SJCRH30 (cell line): ENCODE results near the gene CECR2. TPM values are rescaled to one million over a fixed set of nuclear protein-coding genes. Genes with fewer than 3 reads are reported as not detected.

ENCODE experiments used
- DNase-seq, 2 experiments: peaks; one replicate each; pipeline ENCODE4 v3.0.0-alpha.2; 2015 to 2020
- H3K27ac ChIP-seq: fragments of 250-450 bp; sonication (Bioruptor Pico); 2 replicates; pipeline ENCODE4 v1.5.1; 2020; ENCODE audit warnings: mild to moderate bottlenecking, moderate library complexity
- H3K27me3 ChIP-seq: fragments of 250-450 bp; sonication (Bioruptor Pico); 2 replicates; pipeline ENCODE4 v1.5.1; 2020; ENCODE audit warnings: mild to moderate bottlenecking, moderate library complexity
- H3K36me3 ChIP-seq: fragments of 250-450 bp; sonication (Bioruptor Pico); 2 replicates; pipeline ENCODE4 v1.5.1; 2020; ENCODE audit warnings: mild to moderate bottlenecking, moderate library complexity
- H3K4me1 ChIP-seq: fragments of 250-450 bp; sonication (Bioruptor Pico); 2 replicates; pipeline ENCODE4 v1.5.1; 2020; ENCODE audit warnings: mild to moderate bottlenecking, moderate library complexity
- H3K4me3 ChIP-seq: fragments of 250-450 bp; sonication (Bioruptor Pico); 2 replicates; pipeline ENCODE4 v1.5.1; 2020; ENCODE audit warnings: mild to moderate bottlenecking, moderate library complexity
- H3K9me3 ChIP-seq: fragments of 250-450 bp; sonication (Bioruptor Pico); replicated peaks from 2 replicates; pipeline ENCODE4 v1.5.1; 2020; ENCODE audit warnings: mild to moderate bottlenecking, moderate library complexity
- total RNA-seq: library from RNA; depleted of rRNA; stranded (reverse); fragments of >200 nt; shearing (Covaris generic); gene quantifications from 2 replicates; pipeline ENCODE4 v1.2.3, GENCODE V29; 2014

The CECR2 gene
- total RNA-seq, 1 experiment from 2014 or later = 19.1 TPM

- Histone ChIP-seq H3K4me1 (no peaks in the 10 kb centered on the region), H3K9me3 (no peaks in the 10 kb centered on the region), H3K27ac (no peak overlapping the region), H3K36me3 (peaks cover 3% of the 10 kb centered on the region; the same call in 1 of the 2 replicates), H3K4me3 (no peak overlapping the region), H3K27me3 (no peaks in the 10 kb centered on the region)
- DNase-seq = no peak
Observed at GRCh38 chr22:17479135-17479534, 109.9 kb downstream of the CECR2 start.

GRCh38 chr22:17481424-17481823 lies 112.2 kb downstream of the CECR2 start:
- Histone ChIP-seq H3K4me1 (no peaks in the 10 kb centered on the region), H3K4me3 (no peak overlapping the region), H3K27ac (no peak overlapping the region), H3K27me3 (no peaks in the 10 kb centered on the region), H3K36me3 (peaks cover 3% of the 10 kb centered on the region; the same call in 1 of the 2 replicates), H3K9me3 (no peaks in the 10 kb centered on the region)
- no peak for DNase-seq

DNA sequence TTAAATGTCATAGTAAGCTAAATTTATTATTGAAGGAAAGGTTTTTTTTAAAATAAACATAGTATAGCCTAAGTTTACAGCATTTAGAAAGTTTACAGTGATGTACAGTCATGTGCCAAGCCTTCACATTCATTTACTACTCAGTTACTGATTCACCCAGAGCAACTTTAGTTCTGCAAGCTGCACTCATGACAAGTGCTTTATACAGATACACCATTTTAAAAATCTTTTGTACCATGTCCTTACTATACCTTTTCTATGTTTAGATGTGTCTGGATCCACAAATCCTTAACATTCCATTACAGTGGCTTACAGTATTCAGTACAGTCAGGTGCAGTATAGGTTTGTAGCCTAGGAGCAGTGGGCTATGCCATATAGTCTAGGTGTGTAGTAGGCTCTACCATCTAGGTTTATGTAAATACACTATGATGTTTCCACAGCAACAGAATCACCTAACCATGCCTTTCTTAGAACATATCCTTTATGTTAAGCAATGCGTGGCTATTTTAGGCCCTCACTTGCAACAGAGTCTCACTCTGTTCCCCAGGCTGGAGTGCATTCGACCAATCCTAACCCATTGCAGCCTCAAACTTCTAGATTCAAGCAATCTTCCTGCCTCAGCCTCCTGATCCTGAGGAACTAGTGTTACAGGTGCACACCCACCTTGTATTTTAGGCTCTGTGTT lies 114.6 kb downstream of the CECR2 start:
- Histone ChIP-seq H3K27ac (no peak overlapping the region), H3K36me3 (peaks cover 3% of the 10 kb centered on the region; the same call in 1 of the 2 replicates), H3K27me3 (no peaks in the 10 kb centered on the region), H3K9me3 (no peaks in the 10 kb centered on the region), H3K4me1 (no peaks in the 10 kb centered on the region), H3K4me3 (no peak overlapping the region)
- no peak for DNase-seq

DNA sequence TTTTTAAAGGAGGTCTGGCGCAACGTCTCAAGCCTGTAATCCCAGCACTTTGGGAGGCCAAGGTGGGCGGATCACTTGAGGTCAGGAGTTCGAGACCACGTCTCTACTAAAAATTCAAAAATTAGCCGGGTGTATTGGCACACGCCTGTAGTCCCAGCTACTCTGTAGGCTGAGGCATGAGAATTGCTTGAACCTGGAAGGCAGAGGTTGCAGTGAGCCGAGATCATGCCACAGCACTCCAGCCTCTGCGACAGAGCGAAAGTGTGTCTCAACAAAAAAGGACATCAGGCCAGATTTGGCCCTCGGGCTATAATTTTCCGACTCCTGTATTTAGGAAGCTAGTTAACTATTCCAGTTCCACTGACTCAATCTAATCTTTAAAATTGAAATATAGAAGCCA lies 115.3 kb downstream of the CECR2 start:
- no peak for DNase-seq

DNA sequence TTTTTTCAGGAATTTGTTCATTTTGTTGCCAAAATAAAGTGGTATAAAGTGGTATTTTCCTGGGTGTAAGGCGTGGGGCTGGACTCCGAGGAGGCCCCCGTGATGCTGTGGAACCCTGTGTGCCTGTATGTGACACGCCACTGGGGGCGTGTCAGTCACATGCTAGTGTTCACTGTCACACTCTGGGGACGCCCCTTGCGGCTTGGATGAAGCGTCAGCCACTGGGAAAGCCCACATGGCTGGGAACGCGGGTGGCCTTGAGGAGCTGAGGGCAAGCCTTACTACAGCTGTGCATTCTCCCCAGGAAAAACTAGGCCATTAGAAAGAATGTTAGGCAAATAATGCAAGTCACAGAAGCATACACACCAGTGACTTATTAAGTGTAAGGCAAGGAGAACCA lies 117.1 kb downstream of the CECR2 start:
- H3K27me3 ChIP-seq = no peaks in the 10 kb centered on the region
- no peak overlapping the region for H3K4me3 ChIP-seq
- no peaks in the 10 kb centered on the region for H3K36me3 ChIP-seq
- H3K27ac ChIP-seq = no peak overlapping the region
- no peaks in the 10 kb centered on the region for H3K9me3 ChIP-seq
- no peak for DNase-seq
- H3K4me1 ChIP-seq = no peaks in the 10 kb centered on the region

More for the DNA sequence above, 115.3 kb downstream of the CECR2 start:
- Histone ChIP-seq H3K36me3 (peaks cover 3% of the 10 kb centered on the region; the same call in 1 of the 2 replicates), H3K27ac (no peak overlapping the region), H3K9me3 (no peaks in the 10 kb centered on the region), H3K4me3 (no peak overlapping the region), H3K27me3 (no peaks in the 10 kb centered on the region), H3K4me1 (no peaks in the 10 kb centered on the region)

DNA sequence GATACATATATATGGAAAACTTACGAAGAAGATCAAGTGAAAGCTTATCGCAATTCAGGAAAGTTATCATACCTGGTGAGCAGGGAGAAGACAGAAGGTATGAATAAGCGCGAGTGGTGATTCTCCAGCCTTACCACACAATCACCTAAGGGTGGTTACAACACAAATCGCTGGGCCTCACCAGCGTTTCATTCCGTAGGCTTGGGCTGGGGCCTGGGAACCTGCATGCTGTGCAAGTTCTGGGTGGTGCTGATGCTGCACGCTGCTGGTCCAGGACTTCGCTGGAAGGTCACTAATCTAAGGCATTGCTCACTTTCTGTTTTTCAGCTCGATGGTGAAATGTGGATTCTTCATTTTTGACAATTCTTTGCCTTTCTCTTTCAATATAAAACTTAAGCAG lies 117.5 kb downstream of the CECR2 start:
- Histone ChIP-seq H3K9me3 (no peaks in the 10 kb centered on the region), H3K4me3 (no peak overlapping the region), H3K36me3 (no peaks in the 10 kb centered on the region), H3K4me1 (no peaks in the 10 kb centered on the region), H3K27ac (no peak overlapping the region), H3K27me3 (no peaks in the 10 kb centered on the region)
- DNase-seq = no peak

DNA sequence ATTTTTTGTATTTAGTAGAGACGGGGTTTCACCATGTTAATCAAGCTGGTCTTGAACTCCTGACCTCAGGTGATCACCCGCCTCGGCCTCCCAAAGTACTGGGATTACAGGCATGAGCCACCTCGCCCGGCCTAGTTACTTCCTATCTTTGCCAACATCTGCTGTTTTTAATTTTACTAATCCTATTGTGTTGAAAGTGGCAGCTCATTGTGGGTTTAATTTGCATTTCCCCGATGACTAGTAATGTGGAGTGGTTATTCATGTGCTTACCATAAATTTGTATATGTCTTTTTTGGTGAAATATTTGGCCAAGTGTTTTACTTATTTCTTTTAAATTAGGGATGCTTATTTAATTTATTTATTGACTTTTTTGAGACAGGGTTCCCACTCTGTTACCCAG lies 119.8 kb downstream of the CECR2 start:
- H3K4me3 ChIP-seq = no peak overlapping the region
- DNase-seq = no peak
- no peaks in the 10 kb centered on the region for H3K36me3 ChIP-seq
- H3K4me1 ChIP-seq = no peaks in the 10 kb centered on the region
- H3K9me3 ChIP-seq = no peaks in the 10 kb centered on the region
- no peaks in the 10 kb centered on the region for H3K27me3 ChIP-seq
- H3K27ac ChIP-seq = no peak overlapping the region

- H3K36me3 ChIP-seq = no peaks in the 10 kb centered on the region
- H3K27ac ChIP-seq = no peak overlapping the region
- H3K27me3 ChIP-seq = no peaks in the 10 kb centered on the region
- DNase-seq = no peak
- H3K4me1 ChIP-seq = no peaks in the 10 kb centered on the region
- no peaks in the 10 kb centered on the region for H3K9me3 ChIP-seq
- H3K4me3 ChIP-seq = no peak overlapping the region
Observed at GRCh38 chr22:17491090-17491640, 121.9 kb downstream of the CECR2 start.

DNA sequence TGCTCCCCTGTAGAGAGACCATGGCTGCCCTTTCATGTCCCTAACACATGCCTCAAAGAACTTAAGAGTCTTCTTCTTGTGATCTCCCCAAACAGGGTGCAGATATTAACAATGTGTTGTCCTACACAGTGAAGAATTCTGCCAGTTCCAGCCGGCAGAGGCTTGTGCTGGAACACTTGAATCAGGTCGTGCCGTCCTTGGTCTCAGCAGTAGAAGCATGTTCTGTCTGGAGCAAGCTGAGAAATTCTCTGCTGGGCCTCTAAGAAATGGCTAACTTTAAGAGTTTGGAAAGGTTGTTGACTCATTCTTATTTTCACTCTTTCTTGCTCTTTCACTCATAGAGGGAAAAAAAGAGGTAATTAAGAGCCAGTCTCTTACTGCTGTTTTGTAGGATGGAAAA lies 123.0 kb downstream of the CECR2 start:
- Histone ChIP-seq H3K4me3 (no peak overlapping the region), H3K27me3 (no peaks in the 10 kb centered on the region), H3K4me1 (no peaks in the 10 kb centered on the region), H3K9me3 (no peaks in the 10 kb centered on the region), H3K36me3 (no peaks in the 10 kb centered on the region), H3K27ac (no peak overlapping the region)
- no peak for DNase-seq

- no peak for DNase-seq
- no peaks in the 10 kb centered on the region for H3K27me3 ChIP-seq
- peaks cover 3% of the 10 kb centered on the region; the same call in 1 of the 2 replicates for H3K36me3 ChIP-seq
Observed at GRCh38 chr22:17493419-17493981, 124.2 kb downstream of the CECR2 start.

GRCh38 chr22:17496841-17497240 lies 127.6 kb downstream of the CECR2 start:
- Histone ChIP-seq H3K4me3 (no peak overlapping the region), H3K9me3 (no peaks in the 10 kb centered on the region), H3K27me3 (no peaks in the 10 kb centered on the region), H3K36me3 (peaks cover 4% of the 10 kb centered on the region; the same call in 1 of the 2 replicates), H3K4me1 (no peaks in the 10 kb centered on the region), H3K27ac (no peak overlapping the region)
- DNase-seq = no peak

More at GRCh38 chr22:17493419-17493981, 124.2 kb downstream of the CECR2 start:
- Histone ChIP-seq H3K9me3 (no peaks in the 10 kb centered on the region), H3K4me1 (no peaks in the 10 kb centered on the region), H3K27ac (no peak overlapping the region), H3K4me3 (no peak overlapping the region)

GRCh38 chr22:17501679-17502285 lies 132.5 kb downstream of the CECR2 start:
- Histone ChIP-seq H3K27ac (no peak overlapping the region), H3K9me3 (no peaks in the 10 kb centered on the region), H3K4me1 (no peaks in the 10 kb centered on the region), H3K36me3 (peaks cover 17% of the 10 kb centered on the region), H3K27me3 (no peaks in the 10 kb centered on the region), H3K4me3 (no peak overlapping the region)
- DNase-seq = peak; percentile 36 to 83

- peaks cover 32% of the 10 kb centered on the region for H3K36me3 ChIP-seq
- no peak for DNase-seq
- H3K4me1 ChIP-seq = no peaks in the 10 kb centered on the region
- no peaks in the 10 kb centered on the region for H3K9me3 ChIP-seq
- no peak overlapping the region for H3K4me3 ChIP-seq
- no peaks in the 10 kb centered on the region for H3K27me3 ChIP-seq
- no peak overlapping the region for H3K27ac ChIP-seq
Observed at GRCh38 chr22:17508110-17508509, 138.8 kb downstream of the CECR2 start.

GRCh38 chr22:17512960-17513359 lies 143.7 kb downstream of the CECR2 start:
- no peaks in the 10 kb centered on the region for H3K27me3 ChIP-seq
- H3K36me3 ChIP-seq = peaks cover 16% of the 10 kb centered on the region
- H3K9me3 ChIP-seq = no peaks in the 10 kb centered on the region
- no peak for DNase-seq
- peaks cover 3% of the 10 kb centered on the region for H3K4me1 ChIP-seq
- no peak overlapping the region for H3K27ac ChIP-seq
- H3K4me3 ChIP-seq = no peak overlapping the region

GRCh38 chr22:17513612-17514011 lies 144.4 kb downstream of the CECR2 start:
- Histone ChIP-seq H3K27ac (no peak overlapping the region), H3K36me3 (peaks cover 10% of the 10 kb centered on the region), H3K9me3 (no peaks in the 10 kb centered on the region), H3K4me3 (no peak overlapping the region), H3K4me1 (peaks cover 10% of the 10 kb centered on the region), H3K27me3 (no peaks in the 10 kb centered on the region)
- no peak for DNase-seq
